Measurements from ENCODE around the gene GIMAP4. TPM values are rescaled to one million over a fixed set of nuclear protein-coding genes. Genes with fewer than 3 reads are reported as not detected.

The GIMAP4 gene
- total RNA-seq, 1 experiment from 2014 or later, result not detected

Other genes with a start within 250 kb of the GIMAP4 start
- 3.3 TPM in 1 of 2 replicates, not detected in the other for gene LRRC61, start 244.0 kb upstream of the GIMAP4 start, total RNA-seq (2014; rRNA removed; shearing (Covaris generic))
- gene ACTR3C, start 243.8 kb upstream of the GIMAP4 start, total RNA-seq (2014; rRNA removed; shearing (Covaris generic)), result 0.68 and 0.98 TPM in 2 replicates
- 5.0 and 5.9 TPM in 2 replicates for gene RARRES2, start 225.8 kb upstream of the GIMAP4 start, total RNA-seq (2014; rRNA removed; shearing (Covaris generic))
- 266 and 278 TPM in 2 replicates for gene REPIN1, start 198.6 kb upstream of the GIMAP4 start, total RNA-seq (2014; rRNA removed; shearing (Covaris generic))
- 21.0 and 23.4 TPM in 2 replicates for gene ZNF775, start 188.1 kb upstream of the GIMAP4 start, total RNA-seq (2014; rRNA removed; shearing (Covaris generic))
- gene GIMAP8, start 116.8 kb upstream of the GIMAP4 start, total RNA-seq (2014; rRNA removed; shearing (Covaris generic)), result not detected in 2 replicates
- not detected in 2 replicates for gene GIMAP7, start 52.5 kb upstream of the GIMAP4 start, total RNA-seq (2014; rRNA removed; shearing (Covaris generic))
- gene GIMAP6, start 65.0 kb downstream of the GIMAP4 start, total RNA-seq (2014; rRNA removed; shearing (Covaris generic)), result not detected in 2 replicates
- gene GIMAP2, start 118.3 kb downstream of the GIMAP4 start, total RNA-seq (2014; rRNA removed; shearing (Covaris generic)), result not detected in 2 replicates
- not detected in 2 replicates for gene GIMAP1, start 149.2 kb downstream of the GIMAP4 start, total RNA-seq (2014; rRNA removed; shearing (Covaris generic))
- gene GIMAP5, start 170.0 kb downstream of the GIMAP4 start, total RNA-seq (2014; rRNA removed; shearing (Covaris generic)), result not detected in 2 replicates
- 1.8 and 7.8 TPM in 2 replicates for gene TMEM176B, start 233.0 kb downstream of the GIMAP4 start, total RNA-seq (2014; rRNA removed; shearing (Covaris generic))
- not detected in 2 replicates for gene TMEM176A, start 233.4 kb downstream of the GIMAP4 start, total RNA-seq (2014; rRNA removed; shearing (Covaris generic))

All from G401 (cell line).